ENCODE data around the gene UTP18.
"Not testable (repeated sequence)": the region's sequence is repeated elsewhere in the genome, so short reads cannot be mapped to it uniquely, and the experiment has no call there.

UTP18 gene

DNA sequence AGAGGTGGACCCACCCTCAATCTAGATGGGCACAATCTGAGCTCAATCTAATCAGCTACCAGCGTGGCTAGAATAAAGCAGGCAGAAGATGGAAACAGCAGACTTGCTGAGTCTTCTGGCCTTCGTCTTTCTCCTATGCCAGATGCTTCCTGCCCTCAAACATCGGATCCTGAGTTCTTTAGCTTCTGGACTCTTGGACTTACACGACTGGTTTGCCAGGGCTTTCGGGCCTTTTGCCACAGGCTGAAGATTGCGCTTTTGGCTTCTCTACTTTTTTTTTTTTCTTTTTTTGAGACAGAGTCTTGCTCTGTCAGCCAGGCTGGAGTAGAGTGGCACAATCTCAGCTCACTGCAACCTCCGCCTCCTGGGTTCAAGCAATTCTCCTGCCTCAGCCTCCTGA is 65.1 kb downstream of the UTP18 start:
- H3K27me3 ChIP-seq (ENCODE audit: control insufficient read depth in 2 of 2, insufficient read depth in 2 of 2, low read length in 2 of 2): no peaks in the 10 kb centered on the region
- H3K4me3 ChIP-seq (ENCODE audit: low read length in 2 of 2): no peak overlapping the region
- no peak overlapping the region for H3K9ac ChIP-seq (ENCODE audit: low read depth in 1 of 2, low read length in 2 of 2)
- no peak overlapping the region for H3K27ac ChIP-seq (ENCODE audit: low read depth in 2 of 2, low read length in 2 of 2)
- H3K9me3 ChIP-seq (ENCODE audit: control insufficient read depth in 2 of 2, low read length in 2 of 2): no peaks in the 10 kb centered on the region
- H3K36me3 ChIP-seq (ENCODE audit: control insufficient read depth in 2 of 2, insufficient read depth in 2 of 2, low read length in 2 of 2): no peaks in the 10 kb centered on the region
- no peaks in the 10 kb centered on the region for H3K4me1 ChIP-seq (ENCODE audit: control insufficient read depth in 2 of 2, insufficient read depth in 2 of 2, low read length in 2 of 2)

DNA sequence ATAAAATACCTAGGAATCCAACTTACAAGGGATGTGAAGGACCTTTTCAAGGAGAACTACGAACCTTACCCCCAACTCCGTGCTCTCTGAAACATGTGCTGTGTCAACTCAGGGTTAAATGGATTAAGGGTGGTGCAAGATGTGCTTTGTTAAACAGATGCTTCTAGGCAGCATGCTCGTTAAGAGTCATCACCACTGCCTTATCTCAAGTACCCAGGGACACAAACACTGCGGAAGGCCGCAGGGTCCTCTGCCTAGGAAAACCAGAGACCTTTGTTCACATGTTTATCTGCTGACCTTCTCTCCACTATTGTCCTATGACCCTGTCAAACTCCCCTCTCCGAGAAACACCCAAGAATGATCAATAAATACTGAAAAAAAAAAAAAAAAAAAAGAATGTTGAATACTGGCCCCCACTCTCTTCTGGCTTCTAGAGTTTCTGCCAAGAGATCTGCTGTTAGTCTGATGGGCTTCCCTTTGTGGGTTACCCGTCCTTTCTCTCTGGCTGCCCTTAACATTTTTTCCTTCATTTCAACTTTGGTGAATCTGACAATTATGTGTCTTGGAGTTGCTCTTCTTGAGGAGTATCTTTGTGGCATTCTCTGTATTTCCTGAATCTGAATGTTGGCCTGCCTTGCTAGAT is 70.6 kb downstream of the UTP18 start:
- H3K4me1 ChIP-seq (ENCODE audit: control insufficient read depth in 2 of 2, insufficient read depth in 2 of 2, low read length in 2 of 2); H3K27ac ChIP-seq (ENCODE audit: low read depth in 2 of 2, low read length in 2 of 2); H3K9ac ChIP-seq (ENCODE audit: low read depth in 1 of 2, low read length in 2 of 2); H3K36me3 ChIP-seq (ENCODE audit: control insufficient read depth in 2 of 2, insufficient read depth in 2 of 2, low read length in 2 of 2); H3K9me3 ChIP-seq (ENCODE audit: control insufficient read depth in 2 of 2, low read length in 2 of 2); H3K4me3 ChIP-seq (ENCODE audit: low read length in 2 of 2); H3K27me3 ChIP-seq (ENCODE audit: control insufficient read depth in 2 of 2, insufficient read depth in 2 of 2, low read length in 2 of 2): not testable (repeated sequence)

DNA sequence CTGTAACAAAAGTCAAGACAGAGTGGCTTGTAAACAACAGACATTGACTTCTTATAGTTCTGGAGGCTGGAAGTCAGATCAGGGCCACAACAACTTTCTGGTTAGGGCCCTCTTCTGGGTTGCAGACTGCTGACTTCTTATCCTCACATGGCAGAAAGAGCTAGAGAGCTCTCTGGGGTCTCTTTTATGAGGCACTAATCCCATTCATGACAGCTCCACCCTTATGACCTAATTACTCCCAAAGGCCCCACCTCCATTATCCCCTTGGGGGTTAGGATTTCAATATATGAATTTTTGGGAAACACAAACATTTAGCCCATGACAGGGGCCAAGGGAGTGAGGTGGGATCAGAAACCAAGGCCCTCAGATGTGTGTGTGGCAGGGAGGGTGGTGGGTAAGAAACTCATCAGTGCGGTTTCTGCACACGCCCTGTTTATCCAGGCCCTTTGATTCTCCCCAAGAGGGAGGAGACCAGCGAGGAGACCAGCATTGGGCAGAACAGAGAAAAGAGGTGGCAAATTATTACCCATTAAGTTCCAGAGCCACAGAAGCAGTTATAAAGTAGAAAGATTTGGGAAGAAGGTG is 74.8 kb downstream of the UTP18 start:
- Histone ChIP-seq H3K9ac (ENCODE audit: low read depth in 1 of 2, low read length in 2 of 2) (no peak overlapping the region), H3K27ac (ENCODE audit: low read depth in 2 of 2, low read length in 2 of 2) (no peak overlapping the region), H3K4me3 (ENCODE audit: low read length in 2 of 2) (no peak overlapping the region), H3K36me3 (ENCODE audit: control insufficient read depth in 2 of 2, insufficient read depth in 2 of 2, low read length in 2 of 2) (no peaks in the 10 kb centered on the region), H3K27me3 (ENCODE audit: control insufficient read depth in 2 of 2, insufficient read depth in 2 of 2, low read length in 2 of 2) (peaks cover 0 to 2% of the 10 kb centered on the region in 2 donors), H3K9me3 (ENCODE audit: control insufficient read depth in 2 of 2, low read length in 2 of 2) (no peaks in the 10 kb centered on the region), H3K4me1 (ENCODE audit: control insufficient read depth in 2 of 2, insufficient read depth in 2 of 2, low read length in 2 of 2) (no peaks in the 10 kb centered on the region)

DNA sequence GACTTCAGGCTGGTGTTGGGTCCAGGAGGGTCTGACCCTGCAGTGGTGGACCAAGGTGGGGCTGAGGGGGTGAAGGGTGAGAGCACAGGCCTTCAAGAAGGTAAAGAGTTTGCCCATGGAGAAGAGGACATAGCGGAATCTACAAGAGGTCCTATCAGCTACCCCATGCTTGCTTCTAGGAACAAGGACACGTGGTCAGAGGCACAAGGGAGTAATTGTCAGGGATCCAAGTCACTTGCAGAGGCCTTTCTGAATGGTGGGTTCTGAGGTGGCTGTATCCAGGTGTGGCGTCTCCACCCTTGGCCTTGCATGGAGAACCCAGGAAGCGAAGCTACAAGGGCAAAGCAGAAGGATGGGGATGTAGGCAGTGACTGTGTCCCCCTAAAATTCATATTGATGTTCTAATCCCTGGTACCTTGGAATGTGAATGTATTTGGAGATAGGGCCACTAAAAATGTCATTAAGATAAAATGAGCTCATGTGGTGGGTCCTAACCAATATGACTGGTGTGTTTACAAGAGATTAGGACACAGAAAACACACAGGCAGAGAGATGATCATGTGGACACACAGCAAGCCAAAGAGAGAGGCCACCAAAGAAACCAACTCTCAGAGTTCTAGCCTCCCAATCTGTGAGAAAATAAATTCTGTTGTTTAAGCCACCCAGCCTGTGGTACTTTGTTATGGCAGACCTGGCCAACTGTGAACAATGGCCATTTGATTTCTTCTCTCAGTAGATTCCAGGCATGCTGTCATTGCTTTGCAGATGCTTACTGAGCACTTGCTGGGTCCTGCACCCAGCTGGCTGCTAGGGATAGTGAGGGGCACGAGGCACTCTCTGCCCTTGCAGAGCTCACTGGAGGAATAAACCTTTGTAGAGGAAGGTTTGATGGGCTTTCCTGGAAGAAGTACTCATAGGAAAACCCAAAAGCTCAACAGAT is 75.8 kb downstream of the UTP18 start:
- Histone ChIP-seq H3K27me3 (ENCODE audit: control insufficient read depth in 2 of 2, insufficient read depth in 2 of 2, low read length in 2 of 2) (peaks cover 0 to 2% of the 10 kb centered on the region in 2 donors), H3K4me3 (ENCODE audit: low read length in 2 of 2) (no peak overlapping the region), H3K27ac (ENCODE audit: low read depth in 2 of 2, low read length in 2 of 2) (no peak overlapping the region), H3K36me3 (ENCODE audit: control insufficient read depth in 2 of 2, insufficient read depth in 2 of 2, low read length in 2 of 2) (no peaks in the 10 kb centered on the region), H3K9ac (ENCODE audit: low read depth in 1 of 2, low read length in 2 of 2) (no peak overlapping the region), H3K9me3 (ENCODE audit: control insufficient read depth in 2 of 2, low read length in 2 of 2) (no peaks in the 10 kb centered on the region), H3K4me1 (ENCODE audit: control insufficient read depth in 2 of 2, insufficient read depth in 2 of 2, low read length in 2 of 2) (no peaks in the 10 kb centered on the region)

DNA sequence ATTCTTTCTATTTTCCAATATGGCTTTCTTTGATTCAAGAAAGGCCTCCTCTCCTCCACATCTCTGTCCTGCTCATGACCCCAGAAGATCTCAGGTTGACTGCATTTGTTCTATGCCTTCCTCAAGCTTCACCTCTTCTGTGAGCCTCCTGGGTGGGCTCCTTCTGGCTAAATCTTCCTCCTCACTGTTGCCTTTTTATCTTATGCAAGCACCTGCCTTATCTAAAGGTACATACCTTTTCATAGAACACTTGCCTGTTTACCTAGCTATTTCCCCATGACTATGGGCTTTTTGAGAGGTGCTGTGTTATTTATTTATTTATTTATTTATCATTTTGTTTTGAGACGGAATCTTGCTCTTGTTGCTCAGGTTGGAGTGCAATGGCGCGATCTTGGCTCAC is 81.1 kb downstream of the UTP18 start:
- Histone ChIP-seq H3K9me3 (ENCODE audit: control insufficient read depth in 2 of 2, low read length in 2 of 2) (no peaks in the 10 kb centered on the region), H3K27ac (ENCODE audit: low read depth in 2 of 2, low read length in 2 of 2) (no peak overlapping the region), H3K36me3 (ENCODE audit: control insufficient read depth in 2 of 2, insufficient read depth in 2 of 2, low read length in 2 of 2) (no peaks in the 10 kb centered on the region), H3K4me1 (ENCODE audit: control insufficient read depth in 2 of 2, insufficient read depth in 2 of 2, low read length in 2 of 2) (no peaks in the 10 kb centered on the region), H3K27me3 (ENCODE audit: control insufficient read depth in 2 of 2, insufficient read depth in 2 of 2, low read length in 2 of 2) (no peaks in the 10 kb centered on the region), H3K4me3 (ENCODE audit: low read length in 2 of 2) (no peak overlapping the region), H3K9ac (ENCODE audit: low read depth in 1 of 2, low read length in 2 of 2) (no peak overlapping the region)

DNA sequence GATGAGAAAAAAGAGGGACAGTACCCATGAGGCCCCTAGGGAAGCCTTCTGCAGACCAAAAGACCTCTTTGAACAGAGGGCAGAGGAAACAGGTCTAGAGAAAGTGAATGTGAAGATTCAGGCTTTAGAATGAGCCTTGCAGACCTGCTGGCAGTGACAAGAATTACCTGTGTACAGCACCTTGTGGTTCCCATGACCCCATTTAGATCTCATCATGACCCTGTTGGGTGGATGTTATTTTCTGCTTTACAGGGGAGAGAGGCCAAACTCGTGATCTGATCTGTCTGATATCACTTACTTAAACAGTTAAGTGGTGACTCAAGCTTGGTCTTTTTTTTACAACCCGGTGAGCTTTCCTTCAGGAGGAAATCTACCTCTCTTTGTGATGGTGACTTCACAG is 81.9 kb downstream of the UTP18 start:
- no peaks in the 10 kb centered on the region for H3K36me3 ChIP-seq (ENCODE audit: control insufficient read depth in 2 of 2, insufficient read depth in 2 of 2, low read length in 2 of 2)
- no peak overlapping the region for H3K27ac ChIP-seq (ENCODE audit: low read depth in 2 of 2, low read length in 2 of 2)
- no peak overlapping the region for H3K9ac ChIP-seq (ENCODE audit: low read depth in 1 of 2, low read length in 2 of 2)
- H3K4me1 ChIP-seq (ENCODE audit: control insufficient read depth in 2 of 2, insufficient read depth in 2 of 2, low read length in 2 of 2): no peaks in the 10 kb centered on the region
- no peak overlapping the region for H3K4me3 ChIP-seq (ENCODE audit: low read length in 2 of 2)
- H3K27me3 ChIP-seq (ENCODE audit: control insufficient read depth in 2 of 2, insufficient read depth in 2 of 2, low read length in 2 of 2): peaks cover 0 to 3% of the 10 kb centered on the region in 2 donors
- no peaks in the 10 kb centered on the region for H3K9me3 ChIP-seq (ENCODE audit: control insufficient read depth in 2 of 2, low read length in 2 of 2)

DNA sequence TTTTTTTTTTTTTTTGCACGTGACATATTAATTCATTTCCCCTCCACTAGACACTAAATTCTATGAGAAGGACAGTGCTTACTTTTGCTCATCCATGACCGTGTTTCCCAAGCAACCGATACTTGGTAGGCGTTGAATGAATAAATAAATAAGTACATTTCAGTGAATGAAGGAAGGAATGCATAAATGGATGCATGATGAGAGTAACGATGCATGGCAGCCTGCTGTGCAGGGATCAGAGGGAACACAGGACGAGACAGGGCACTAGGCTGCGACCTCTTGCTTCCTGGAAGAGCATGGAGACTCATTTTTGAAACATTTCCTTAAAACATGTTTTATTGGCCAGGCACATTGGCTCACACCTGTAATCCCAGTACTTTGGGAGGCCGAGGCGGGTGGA is 84.2 kb downstream of the UTP18 start:
- Histone ChIP-seq H3K27ac (ENCODE audit: low read depth in 2 of 2, low read length in 2 of 2) (no peak overlapping the region), H3K9ac (ENCODE audit: low read depth in 1 of 2, low read length in 2 of 2) (no peak overlapping the region), H3K4me3 (ENCODE audit: low read length in 2 of 2) (no peak overlapping the region), H3K27me3 (ENCODE audit: control insufficient read depth in 2 of 2, insufficient read depth in 2 of 2, low read length in 2 of 2) (peaks cover 0 to 8% of the 10 kb centered on the region in 2 donors), H3K9me3 (ENCODE audit: control insufficient read depth in 2 of 2, low read length in 2 of 2) (no peaks in the 10 kb centered on the region), H3K4me1 (ENCODE audit: control insufficient read depth in 2 of 2, insufficient read depth in 2 of 2, low read length in 2 of 2) (no peaks in the 10 kb centered on the region), H3K36me3 (ENCODE audit: control insufficient read depth in 2 of 2, insufficient read depth in 2 of 2, low read length in 2 of 2) (no peaks in the 10 kb centered on the region)

DNA sequence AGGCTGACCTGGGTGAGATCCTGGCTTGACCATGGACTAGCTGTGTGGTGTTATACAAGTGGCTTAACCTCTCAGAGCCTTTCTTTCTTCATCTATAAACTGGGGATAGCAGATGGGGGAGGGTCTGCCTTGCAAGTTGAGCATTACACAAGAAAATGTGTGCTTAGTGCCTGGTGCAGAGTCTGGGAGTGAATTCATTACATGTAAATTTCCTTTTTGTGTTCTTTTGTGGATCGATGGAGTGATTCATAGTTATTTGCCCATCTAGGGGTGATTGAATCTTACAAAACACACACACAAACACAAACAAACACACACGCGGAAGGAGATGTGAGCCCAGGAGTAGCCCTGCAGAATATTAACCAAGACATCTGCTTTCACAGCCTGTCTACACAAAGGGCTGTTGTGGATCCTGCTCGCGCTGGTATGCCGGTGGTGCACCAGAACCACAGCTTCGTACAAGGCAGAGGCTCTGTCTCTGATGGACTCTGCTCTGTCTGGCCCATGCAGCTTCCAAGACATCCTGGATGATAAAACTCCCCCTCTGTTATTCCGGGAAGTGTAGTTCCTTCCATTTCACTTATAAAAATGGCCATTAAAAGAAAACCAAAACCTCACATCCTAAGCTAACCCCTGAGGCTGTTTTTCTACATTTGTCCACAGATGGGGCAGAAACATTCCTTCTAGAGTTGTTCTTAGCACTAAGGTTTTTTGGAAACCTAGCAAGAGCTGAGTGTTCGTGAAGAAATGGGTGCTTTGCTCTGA is 86.1 kb downstream of the UTP18 start:
- H3K4me3 ChIP-seq (ENCODE audit: low read length in 2 of 2): no peak overlapping the region

More for the DNA sequence above, 86.1 kb downstream of the UTP18 start:
- H3K27ac ChIP-seq (ENCODE audit: low read depth in 2 of 2, low read length in 2 of 2): no peak overlapping the region
- no peaks in the 10 kb centered on the region for H3K9me3 ChIP-seq (ENCODE audit: control insufficient read depth in 2 of 2, low read length in 2 of 2)
- H3K4me1 ChIP-seq (ENCODE audit: control insufficient read depth in 2 of 2, insufficient read depth in 2 of 2, low read length in 2 of 2): no peaks in the 10 kb centered on the region
- H3K36me3 ChIP-seq (ENCODE audit: control insufficient read depth in 2 of 2, insufficient read depth in 2 of 2, low read length in 2 of 2): no peaks in the 10 kb centered on the region
- H3K9ac ChIP-seq (ENCODE audit: low read depth in 1 of 2, low read length in 2 of 2): no peak overlapping the region
- H3K27me3 ChIP-seq (ENCODE audit: control insufficient read depth in 2 of 2, insufficient read depth in 2 of 2, low read length in 2 of 2): peaks cover 0 to 8% of the 10 kb centered on the region in 2 donors

Data from mucosa of rectum (tissue), 2 donors.